Measurements from ENCODE around the gene NID2. TPM values are rescaled to one million over a fixed set of nuclear protein-coding genes. Genes with fewer than 3 reads are reported as not detected.

Gene NID2
- total and polyA plus RNA-seq, 2 experiments from 2014 or later: 52.8 to 65.7 TPM

- WGBS (ENCODE audit: low lambda C conversion rate, missing lambda C conversion rate): 47% methylated on average over 4 of the region's 4 CpGs
- TF ChIP-seq EZH2 (IDR thresholded peaks at IDR 0.05; ENCODE audit: borderline replicate concordance) (no peak), CTCF (IDR thresholded peaks at IDR 0.05; ENCODE audit: poor library complexity) (peak; percentile 72)
- Histone ChIP-seq H3K36me3 (replicated peaks; ENCODE audit: insufficient read depth, low read depth) (peaks cover 2% of the 10 kb centered on the region), H3K9me3 (ENCODE audit: low read depth) (no peaks in the 10 kb centered on the region), H2AFZ (no peak overlapping the region), H3K9me2 (replicated peaks; ENCODE audit: insufficient read depth) (no peaks in the 10 kb centered on the region), H3K27ac (no peak overlapping the region), H3K4me3 (no peak overlapping the region), H3K27me3 (no peaks in the 10 kb centered on the region), H4K20me1 (ENCODE audit: insufficient read depth, poor library complexity, severe bottlenecking) (no peaks in the 10 kb centered on the region), H3K4me2 (no peak overlapping the region), H3K79me2 (peaks cover 42% of the 10 kb centered on the region), H3K4me1 (ENCODE audit: insufficient read depth) (no peaks in the 10 kb centered on the region)
- peak; percentile 55 for DNase-seq (ENCODE audit: low spot score)
These were observed 72.6 kb downstream of the NID2 start for GRCh38 chr14:51996148-51996746.

- 82% methylated on average over 3 of the region's 3 CpGs for WGBS (ENCODE audit: low lambda C conversion rate, missing lambda C conversion rate)
- no peak for TF ChIP-seq EZH2 (IDR thresholded peaks at IDR 0.05; ENCODE audit: borderline replicate concordance)
- TF ChIP-seq EZH2phosphoT487 (IDR thresholded peaks at IDR 0.05; ENCODE audit: low read depth, severe bottlenecking, unreplicated experiment): no peak
- Histone ChIP-seq H3K4me3 (no peak overlapping the region), H3K9me3 (ENCODE audit: low read depth) (no peaks in the 10 kb centered on the region), H3K27ac (no peak overlapping the region), H3K9me2 (replicated peaks; ENCODE audit: insufficient read depth) (no peaks in the 10 kb centered on the region), H3K36me3 (replicated peaks; ENCODE audit: insufficient read depth, low read depth) (no peaks in the 10 kb centered on the region), H3K79me2 (peaks cover 59% of the 10 kb centered on the region), H2AFZ (no peak overlapping the region), H3K4me1 (ENCODE audit: insufficient read depth) (peaks cover 10% of the 10 kb centered on the region), H4K20me1 (ENCODE audit: insufficient read depth, poor library complexity, severe bottlenecking) (peaks cover 4% of the 10 kb centered on the region), H3K4me2 (no peak overlapping the region), H3K27me3 (no peaks in the 10 kb centered on the region)
- no peak for DNase-seq (ENCODE audit: low spot score)
These were observed 75.5 kb downstream of the NID2 start for GRCh38 chr14:51993285-51993920.

- H2AFZ ChIP-seq: no peak overlapping the region
- no peaks in the 10 kb centered on the region for H3K27me3 ChIP-seq
- no peak for DNase-seq (ENCODE audit: low spot score)
- H3K9me3 ChIP-seq (ENCODE audit: low read depth): no peaks in the 10 kb centered on the region
- TF ChIP-seq EZH2phosphoT487 (IDR thresholded peaks at IDR 0.05; ENCODE audit: low read depth, severe bottlenecking, unreplicated experiment) (no peak), CTCF (IDR thresholded peaks at IDR 0.05; ENCODE audit: poor library complexity) (no peak), EZH2 (IDR thresholded peaks at IDR 0.05; ENCODE audit: borderline replicate concordance) (no peak)
- H3K4me2 ChIP-seq: peak overlapping the region; percentile 85
- peaks cover 15% of the 10 kb centered on the region for H3K4me1 ChIP-seq (ENCODE audit: insufficient read depth)
- peak overlapping the region; percentile 83 for H3K4me3 ChIP-seq
- H4K20me1 ChIP-seq (ENCODE audit: insufficient read depth, poor library complexity, severe bottlenecking): peaks cover 4% of the 10 kb centered on the region
- no peaks in the 10 kb centered on the region for H3K36me3 ChIP-seq (replicated peaks; ENCODE audit: insufficient read depth, low read depth)
- H3K79me2 ChIP-seq: peaks cover 38% of the 10 kb centered on the region
- H3K27ac ChIP-seq: peak overlapping the region; percentile 91
- H3K9me2 ChIP-seq (replicated peaks; ENCODE audit: insufficient read depth): no peaks in the 10 kb centered on the region
- 88% methylated on average over 3 of the region's 3 CpGs for WGBS (ENCODE audit: low lambda C conversion rate, missing lambda C conversion rate)
These were observed 78.4 kb downstream of the NID2 start for GRCh38 chr14:51990488-51990887.
